Mammary epithelial cell (primary cell): ENCODE results near the gene FAM136A.

Source experiments
- CTCF ChIP-seq, 2 donors: IDR thresholded peaks in 1 of 2; conservative IDR thresholded peaks in 1 of 2; 2 replicates each; pipeline ENCODE4 v1.5.1; 2011 to 2012; ENCODE audit warnings: inconsistent platforms in 2 of 2, low read length in 2 of 2, mild to moderate bottlenecking in 2 of 2, control low read depth in 1 of 2, low read depth in 1 of 2; ENCODE audit not compliant: insufficient read depth in 1 of 2; ENCODE audit errors: extremely low read depth in 1 of 2
- EZH2 ChIP-seq: IDR thresholded peaks from 2 replicates; pipeline ENCODE4 v1.6.1; 2012; ENCODE audit warnings: low read length, inconsistent platforms, borderline replicate concordance

GRCh38 chr2:70328921-70329561 lies 27.2 kb upstream of the FAM136A start:
- TF ChIP-seq CTCF (conservative IDR thresholded peaks at IDR 0.05 in 1 of 2, IDR thresholded peaks at IDR 0.05 in 1 of 2; ENCODE audit: extremely low read depth in 1 of 2, insufficient read depth in 1 of 2, low read depth in 1 of 2, low read length in 2 of 2), result no peak
- TF ChIP-seq EZH2, result no peak
